ENCODE measurements around the gene LKAAEAR1.
"Not testable (repeated sequence)": the region's sequence is repeated elsewhere in the genome, so short reads cannot be mapped to it uniquely, and the experiment has no call there.

The LKAAEAR1 gene

DNA sequence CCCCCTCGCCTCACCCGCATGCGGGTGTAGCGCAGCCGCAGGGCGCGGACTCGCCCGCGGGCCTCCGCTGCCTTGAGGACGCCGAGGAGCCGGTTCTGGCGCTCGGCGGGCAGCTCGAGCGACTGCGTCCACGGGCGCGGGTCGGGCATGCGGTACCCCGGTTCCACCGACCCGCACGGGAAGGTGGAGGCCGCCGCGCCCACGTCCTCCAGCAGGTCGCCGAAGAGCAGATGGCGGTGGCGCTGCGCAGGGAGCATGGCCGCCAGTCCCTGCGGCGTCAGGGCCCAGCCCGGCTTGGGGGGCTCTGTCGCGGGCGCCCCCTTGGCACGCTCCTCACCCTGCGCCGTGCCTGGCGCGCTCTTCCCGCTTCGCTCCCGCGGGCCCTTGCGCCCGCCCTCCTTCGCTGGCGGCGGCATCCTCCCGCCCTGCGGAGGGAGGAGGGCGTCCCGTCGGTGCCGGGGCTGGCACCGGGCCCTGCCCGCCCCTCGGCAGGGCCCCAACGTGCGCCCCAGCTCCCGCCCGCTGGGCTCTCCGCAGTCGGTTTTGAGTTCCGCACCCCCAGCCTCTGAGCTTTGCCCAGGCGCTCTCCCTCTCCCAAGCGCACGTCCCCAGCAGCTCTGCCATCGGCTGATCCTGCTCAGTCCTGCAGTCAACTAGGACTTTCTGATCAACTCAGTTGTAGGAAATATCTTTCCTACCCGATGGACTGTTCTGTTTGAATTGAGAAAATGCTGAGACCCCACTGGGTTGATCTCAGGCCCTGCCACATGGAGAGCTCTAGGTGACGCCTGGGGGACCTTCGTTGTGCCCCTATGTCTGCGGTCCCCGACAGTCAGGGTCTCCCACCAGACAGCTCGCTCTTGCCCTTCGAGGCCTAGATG lies at the start of gene LKAAEAR1:
TSS of gene LKAAEAR1 (minus strand) at position 595 of the 881 bp plus-strand sequence. CDS start at position 416, 179 bp downstream.
- no peak for DNase-seq

GRCh38 chr20:64131406-64131805 lies 47.2 kb upstream of the LKAAEAR1 start:
- no peak for DNase-seq

DNA sequence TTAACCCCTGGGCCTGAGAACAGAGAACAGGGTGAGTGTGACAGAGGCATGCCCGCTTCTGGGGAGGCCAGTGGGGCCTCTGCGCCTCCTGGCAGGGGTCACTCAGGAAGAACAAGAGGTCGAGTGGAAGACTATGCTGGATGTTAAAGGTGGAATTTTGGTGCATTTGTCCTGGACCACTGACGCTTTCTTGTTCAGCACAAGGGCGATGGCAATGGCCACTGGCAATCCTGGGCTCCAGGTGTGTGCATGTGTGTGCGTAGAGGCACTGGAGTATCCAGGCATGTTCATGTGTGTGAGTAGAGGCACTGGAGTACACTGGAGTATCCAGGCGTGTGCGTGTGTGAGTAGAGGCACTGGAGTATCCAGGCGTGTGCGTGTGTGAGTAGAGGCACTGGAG lies 46.7 kb upstream of the LKAAEAR1 start:
- DNase-seq: no peak

DNA sequence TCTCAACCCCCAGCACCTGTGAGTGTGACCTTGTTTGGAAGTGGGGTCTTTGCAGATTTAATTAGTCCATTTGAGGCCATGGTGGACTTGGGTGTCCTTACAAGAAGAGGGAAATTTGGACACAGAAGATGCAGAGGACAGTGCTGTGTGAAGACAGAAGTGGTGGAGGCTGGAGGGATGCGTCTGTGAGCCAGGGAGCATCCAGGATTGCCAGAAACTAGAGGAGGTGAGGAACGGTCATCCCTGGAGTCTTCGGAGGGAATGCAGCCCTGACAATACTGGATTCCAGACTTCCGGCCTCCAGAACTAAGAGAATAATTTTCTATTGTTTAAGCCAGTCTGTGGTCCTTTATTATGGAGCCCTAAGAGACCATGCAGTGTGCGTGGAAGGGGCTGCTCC lies 46.1 kb upstream of the LKAAEAR1 start:
- DNase-seq: no peak

GRCh38 chr20:64129146-64129782 lies 45.1 kb upstream of the LKAAEAR1 start:
- DNase-seq: no peak

- not testable (repeated sequence) for DNase-seq
Observed at GRCh38 chr20:64123517-64123916, 39.3 kb upstream of the LKAAEAR1 start.

- not testable (repeated sequence) for DNase-seq
Observed at GRCh38 chr20:64122927-64123326, 38.7 kb upstream of the LKAAEAR1 start.

DNA sequence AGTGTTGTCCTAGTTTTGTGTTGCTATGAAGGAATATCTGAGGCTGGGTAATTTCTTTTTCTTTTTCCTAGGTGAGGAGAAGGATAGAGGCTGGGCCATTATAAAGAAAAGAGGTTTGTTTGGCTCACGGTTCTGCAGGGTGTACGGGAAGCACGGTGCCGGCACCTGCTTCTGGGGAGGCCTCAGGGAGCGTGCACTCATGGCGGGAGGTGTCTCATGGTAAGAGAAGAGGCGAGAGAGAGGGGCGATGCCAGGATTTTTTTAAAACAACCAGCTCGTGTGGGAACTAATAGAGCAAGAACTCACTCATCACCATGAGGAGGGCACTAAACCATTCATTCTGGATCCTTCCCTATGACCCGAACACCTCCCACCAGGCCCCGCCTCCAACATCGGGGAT lies 37.4 kb upstream of the LKAAEAR1 start:
- no peak for DNase-seq

DNA sequence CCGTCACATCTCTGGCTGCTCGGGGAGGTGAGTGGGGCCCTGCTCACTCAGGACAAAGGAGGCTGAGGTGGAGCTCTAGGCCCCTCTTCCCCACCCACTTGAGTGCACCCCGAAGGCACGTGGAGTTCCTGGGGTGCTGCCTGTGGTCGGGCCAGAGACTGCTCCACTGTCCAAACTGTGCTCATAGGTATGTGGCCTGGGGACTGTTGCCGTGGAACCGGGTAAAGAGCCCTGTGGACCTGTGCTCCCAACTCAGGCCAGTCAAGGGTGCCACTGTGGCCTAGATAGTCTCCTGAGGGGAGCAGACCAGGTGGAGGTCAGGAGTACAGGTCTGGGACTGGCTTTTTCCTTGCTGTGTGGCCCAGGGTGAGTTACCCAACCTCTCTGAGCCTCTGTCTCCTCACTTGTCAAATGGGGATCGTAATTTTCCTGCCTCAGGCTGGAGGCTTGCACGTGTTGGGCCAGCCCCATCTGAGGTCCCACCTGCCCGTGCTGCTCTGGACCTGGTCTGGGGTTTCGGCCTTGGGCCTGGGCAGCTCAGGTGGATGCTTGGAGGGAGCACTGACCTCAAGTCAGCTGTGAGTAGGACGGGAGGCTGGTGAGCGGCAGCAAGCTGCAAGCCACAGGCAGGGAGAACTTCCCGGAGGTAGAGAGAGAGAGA lies 35.6 kb upstream of the LKAAEAR1 start:
- DNase-seq: no peak

DNA sequence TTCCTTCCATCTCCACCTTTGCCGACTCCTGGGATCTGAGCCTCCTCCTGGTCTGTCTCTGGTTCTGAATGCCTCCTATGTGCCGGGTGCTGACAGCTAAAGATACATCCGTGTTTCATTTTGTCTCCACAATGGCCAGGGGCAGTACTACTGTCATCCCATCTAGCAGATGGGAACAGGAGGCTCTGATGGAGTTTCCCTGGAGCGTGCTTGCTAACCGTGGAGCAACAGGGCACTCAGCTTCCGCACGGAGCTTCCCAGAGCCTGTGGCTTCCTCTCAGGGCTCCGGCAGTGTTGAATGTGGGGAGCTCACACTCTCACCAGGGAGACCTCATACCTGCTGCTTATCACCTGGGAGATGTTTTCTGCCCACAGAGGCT lies 35.1 kb upstream of the LKAAEAR1 start:
- no peak for DNase-seq

- not testable (repeated sequence) for DNase-seq
Observed at GRCh38 chr20:64117432-64117777, 33.2 kb upstream of the LKAAEAR1 start.

DNA sequence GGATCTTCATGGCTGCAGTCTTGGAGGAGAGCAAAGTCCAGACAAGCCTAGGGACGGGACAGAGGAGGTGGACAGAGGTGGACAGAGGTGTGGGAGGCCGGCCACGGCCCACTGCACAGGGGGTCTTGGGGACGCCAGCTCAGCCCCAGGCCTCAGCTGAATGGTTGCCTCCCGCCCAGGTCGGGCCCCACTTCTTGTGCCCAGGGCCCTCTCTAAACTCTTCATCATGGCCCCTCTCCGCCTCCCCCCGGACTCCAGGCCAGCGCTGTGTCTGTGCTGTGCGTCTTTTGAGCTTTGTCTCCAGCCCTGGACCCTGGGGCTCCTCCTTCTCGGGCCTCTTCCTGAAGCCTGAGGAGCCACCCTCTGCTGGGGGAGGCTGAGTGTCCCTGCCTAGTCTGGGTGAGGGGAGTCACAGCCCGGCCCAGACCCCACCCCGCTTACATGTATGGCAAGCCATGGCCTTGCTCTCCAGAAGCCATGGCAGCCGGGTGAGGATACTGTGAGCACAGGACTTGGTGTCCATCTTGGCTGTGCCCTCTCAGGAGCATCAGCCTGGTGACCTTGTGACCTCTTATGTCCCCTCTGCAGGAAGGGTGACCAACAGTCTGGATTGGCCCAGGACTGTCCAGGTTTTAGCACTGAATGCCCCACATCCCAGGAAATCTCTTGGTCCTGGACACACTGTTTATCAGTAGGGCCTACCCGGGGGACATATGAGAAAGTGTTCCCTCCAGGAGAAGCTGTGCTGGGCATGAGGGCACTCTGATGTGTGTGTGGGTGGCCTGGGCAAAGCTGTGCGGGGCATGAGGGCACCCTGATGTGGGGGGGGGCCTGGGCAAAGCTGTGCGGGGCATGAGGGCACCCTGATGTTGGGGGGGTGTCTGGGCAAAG lies 32.6 kb upstream of the LKAAEAR1 start:
- DNase-seq: peak; percentile 5

GRCh38 chr20:64116016-64116415 lies 31.8 kb upstream of the LKAAEAR1 start:
- DNase-seq: peak; percentile 4

DNA sequence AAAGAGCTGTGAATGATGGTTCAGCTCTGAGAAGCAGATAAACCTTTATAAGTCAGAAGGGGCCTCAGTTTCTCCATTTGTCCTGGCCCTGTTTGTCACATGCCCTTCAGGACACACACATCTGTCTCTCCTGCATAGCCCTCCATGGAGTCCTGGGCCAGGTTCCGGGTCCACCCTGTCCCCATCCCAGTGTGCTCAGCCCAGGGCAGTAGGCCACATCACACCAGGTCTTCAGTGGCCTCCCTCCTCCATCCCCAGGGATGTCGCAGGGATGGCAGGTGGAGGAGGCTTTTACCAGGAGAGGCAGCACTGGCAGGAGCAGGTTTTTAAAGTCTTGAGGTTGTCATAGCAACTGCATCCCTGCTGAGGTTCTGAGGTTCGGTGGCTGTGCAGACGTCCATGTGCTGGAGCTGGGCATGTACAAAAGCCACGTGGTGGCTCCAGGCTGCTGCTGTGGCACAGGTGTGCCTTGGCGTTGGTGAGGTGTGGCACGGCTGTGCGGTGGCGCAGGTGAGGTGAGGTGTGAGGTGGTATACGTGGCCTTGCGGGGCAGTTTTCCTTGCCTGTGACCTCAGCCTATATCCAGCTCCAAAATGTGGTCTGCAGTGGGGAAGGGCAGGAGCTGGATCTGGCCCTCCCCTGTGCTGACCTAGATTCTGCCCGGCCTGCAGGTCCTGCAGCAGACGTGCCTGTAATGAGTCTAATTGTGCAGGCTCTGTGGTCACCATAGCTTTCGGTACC lies 31.1 kb upstream of the LKAAEAR1 start:
- peak; percentile 1 for DNase-seq

GRCh38 chr20:64114356-64114971 lies 30.3 kb upstream of the LKAAEAR1 start:
- no peak for DNase-seq

- peak; percentile 2 for DNase-seq
Observed at GRCh38 chr20:64113796-64114355, 29.7 kb upstream of the LKAAEAR1 start.

- DNase-seq: no peak
Observed at GRCh38 chr20:64113444-64113775, 29.2 kb upstream of the LKAAEAR1 start.

DNA sequence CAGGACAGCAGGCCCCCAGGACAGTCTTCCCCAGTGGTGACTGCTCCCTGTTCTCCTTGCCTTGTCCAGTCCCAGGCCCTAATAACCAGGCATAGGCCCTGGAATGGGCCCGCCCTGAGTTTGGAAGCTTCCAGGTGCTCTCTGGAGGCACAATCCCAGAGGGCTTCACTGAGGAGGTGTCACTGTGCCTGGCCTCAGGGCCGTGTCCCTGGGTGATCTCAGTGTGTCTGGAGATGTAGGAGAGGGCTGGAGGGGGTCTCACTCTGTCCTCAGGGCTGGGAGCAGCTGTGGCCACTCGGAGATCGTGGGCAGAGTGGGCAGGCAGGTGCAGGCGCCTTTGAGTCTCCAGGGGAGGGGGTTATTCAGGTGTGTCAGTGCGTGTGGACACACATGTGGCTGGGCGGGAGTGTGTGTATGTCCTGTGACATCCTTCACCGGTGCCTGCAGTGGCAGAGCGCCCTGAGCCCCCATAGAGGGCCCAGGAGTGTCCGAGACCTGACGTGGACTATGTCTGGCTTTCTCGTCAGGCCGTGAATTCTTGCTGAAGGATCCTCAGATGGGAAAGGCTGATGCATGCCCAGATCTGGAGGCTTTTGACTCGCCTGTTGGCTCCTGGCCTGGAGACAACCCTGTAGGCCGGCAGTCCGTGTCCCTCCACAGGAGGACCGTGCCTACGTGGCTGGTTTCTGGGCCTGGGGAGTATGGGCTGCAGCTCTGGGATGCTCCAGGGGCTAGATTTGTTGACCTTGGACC lies 28.7 kb upstream of the LKAAEAR1 start:
- DNase-seq: no peak

DNA sequence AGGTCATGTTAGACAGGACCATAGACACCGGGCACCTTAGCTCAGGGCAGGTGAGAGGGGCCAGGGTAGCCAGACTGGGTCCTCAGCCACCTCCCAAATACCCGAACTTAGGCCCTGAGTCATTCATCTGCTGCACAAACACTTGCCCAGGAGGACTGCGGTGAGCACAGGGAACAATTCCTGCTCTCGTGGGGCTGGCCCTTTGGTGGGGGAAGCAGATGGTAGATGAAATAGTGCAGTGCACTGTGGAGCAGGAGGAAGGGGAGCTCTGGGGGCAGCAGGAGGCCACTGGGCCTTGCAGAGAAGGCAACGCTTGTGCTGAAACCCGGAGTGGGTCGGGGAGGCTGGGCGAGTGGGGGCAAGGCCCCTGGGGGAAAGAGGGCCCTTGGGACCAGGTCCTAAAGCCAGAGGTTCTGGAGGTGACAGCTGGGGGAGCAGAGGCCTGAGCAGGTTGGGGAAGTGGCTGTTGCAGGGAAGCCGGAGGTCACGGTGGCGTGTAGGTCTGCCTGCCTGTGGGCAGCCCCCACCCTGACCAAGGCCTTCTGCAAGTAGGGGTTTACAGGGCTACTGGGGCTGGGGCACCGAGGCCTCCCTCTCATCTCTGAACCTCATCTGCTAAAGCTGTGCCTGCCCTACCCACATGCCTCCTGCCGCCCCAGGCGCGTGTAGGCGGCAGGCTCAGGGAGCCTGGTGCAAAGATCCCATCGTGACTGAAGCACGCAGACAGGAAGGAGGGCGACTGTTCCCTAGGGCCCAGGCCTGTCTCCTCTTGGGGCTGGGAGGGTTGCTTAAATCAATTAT lies 27.8 kb upstream of the LKAAEAR1 start:
- DNase-seq: peak; percentile 7

Data from activated CD4-positive, alpha-beta T cell treated with anti-CD3 and anti-CD28 coated beads for 1 hour (primary cell).